ENCODE data around the gene DIS3L2. TPM values are rescaled to one million over a fixed set of nuclear protein-coding genes. Genes with fewer than 3 reads are reported as not detected.

DIS3L2 gene
- total RNA-seq, 6 donors from 2014 or later: 31.2 to 98.5 (median 50.3) TPM

GRCh38 chr2:231933916-231934401 is 27.6 kb upstream of the DIS3L2 start:
- Histone ChIP-seq H3K4me1 (no peaks in the 10 kb centered on the region), H3K27ac (no peak overlapping the region), H3K36me3 (no peaks in the 10 kb centered on the region), H3K27me3 (no peaks in the 10 kb centered on the region), H3K4me3 (no peak overlapping the region), H3K9me3 (no peaks in the 10 kb centered on the region)
- TF ChIP-seq POLR2AphosphoS5 (IDR thresholded peaks at IDR 0.05): no peak
- no peak for TF ChIP-seq EP300 (IDR thresholded peaks at IDR 0.05)
- no peak for TF ChIP-seq POLR2A (IDR thresholded peaks at IDR 0.05)
- TF ChIP-seq, protein P1, sequence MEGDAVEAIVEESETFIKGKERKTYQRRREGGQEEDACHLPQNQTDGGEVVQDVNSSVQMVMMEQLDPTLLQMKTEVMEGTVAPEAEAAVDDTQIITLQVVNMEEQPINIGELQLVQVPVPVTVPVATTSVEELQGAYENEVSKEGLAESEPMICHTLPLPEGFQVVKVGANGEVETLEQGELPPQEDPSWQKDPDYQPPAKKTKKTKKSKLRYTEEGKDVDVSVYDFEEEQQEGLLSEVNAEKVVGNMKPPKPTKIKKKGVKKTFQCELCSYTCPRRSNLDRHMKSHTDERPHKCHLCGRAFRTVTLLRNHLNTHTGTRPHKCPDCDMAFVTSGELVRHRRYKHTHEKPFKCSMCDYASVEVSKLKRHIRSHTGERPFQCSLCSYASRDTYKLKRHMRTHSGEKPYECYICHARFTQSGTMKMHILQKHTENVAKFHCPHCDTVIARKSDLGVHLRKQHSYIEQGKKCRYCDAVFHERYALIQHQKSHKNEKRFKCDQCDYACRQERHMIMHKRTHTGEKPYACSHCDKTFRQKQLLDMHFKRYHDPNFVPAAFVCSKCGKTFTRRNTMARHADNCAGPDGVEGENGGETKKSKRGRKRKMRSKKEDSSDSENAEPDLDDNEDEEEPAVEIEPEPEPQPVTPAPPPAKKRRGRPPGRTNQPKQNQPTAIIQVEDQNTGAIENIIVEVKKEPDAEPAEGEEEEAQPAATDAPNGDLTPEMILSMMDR (IDR thresholded peaks at IDR 0.05): no peak
- ATAC-seq (ENCODE audit: low FRiP score in 2 of 2): peak in 1 of 2 donors; percentile 30
- peak in 1 of 2 donors; percentile 70 for DNase-seq
- WGBS, 2 donors: 69 to 95% methylated on average over 12 to 13 of the region's 13 CpGs

GRCh38 chr2:231934441-231935206 is 26.9 kb upstream of the DIS3L2 start:
- ATAC-seq (ENCODE audit: low FRiP score in 2 of 2): peak in 1 of 2 donors; percentile 47
- WGBS, 2 donors: 74 to 93% methylated on average over 6 to 7 of the region's 8 CpGs
- Histone ChIP-seq H3K9me3 (no peaks in the 10 kb centered on the region), H3K27me3 (no peaks in the 10 kb centered on the region), H3K27ac (no peak overlapping the region), H3K4me1 (no peaks in the 10 kb centered on the region), H3K4me3 (no peak overlapping the region), H3K36me3 (no peaks in the 10 kb centered on the region)
- no peak for TF ChIP-seq EP300 (IDR thresholded peaks at IDR 0.05)
- TF ChIP-seq POLR2A (IDR thresholded peaks at IDR 0.05): no peak
- TF ChIP-seq, protein P1 (IDR thresholded peaks at IDR 0.05): no peak
- TF ChIP-seq POLR2AphosphoS5 (IDR thresholded peaks at IDR 0.05): no peak
- DNase-seq: no peak

- no peak for TF ChIP-seq POLR2AphosphoS5 (IDR thresholded peaks at IDR 0.05)
- TF ChIP-seq, protein P1 (IDR thresholded peaks at IDR 0.05): no peak
- Histone ChIP-seq H3K4me1 (no peaks in the 10 kb centered on the region), H3K27ac (no peak overlapping the region), H3K27me3 (no peaks in the 10 kb centered on the region), H3K9me3 (no peaks in the 10 kb centered on the region), H3K36me3 (no peaks in the 10 kb centered on the region), H3K4me3 (no peak overlapping the region)
- 78 to 86% methylated on average over 3 to 4 of the region's 4 CpGs for WGBS, 2 donors
- DNase-seq (no peak), ATAC-seq (ENCODE audit: low FRiP score in 2 of 2) (no peak)
These were observed 26.3 kb upstream of the DIS3L2 start for GRCh38 chr2:231935207-231935524.

DNA sequence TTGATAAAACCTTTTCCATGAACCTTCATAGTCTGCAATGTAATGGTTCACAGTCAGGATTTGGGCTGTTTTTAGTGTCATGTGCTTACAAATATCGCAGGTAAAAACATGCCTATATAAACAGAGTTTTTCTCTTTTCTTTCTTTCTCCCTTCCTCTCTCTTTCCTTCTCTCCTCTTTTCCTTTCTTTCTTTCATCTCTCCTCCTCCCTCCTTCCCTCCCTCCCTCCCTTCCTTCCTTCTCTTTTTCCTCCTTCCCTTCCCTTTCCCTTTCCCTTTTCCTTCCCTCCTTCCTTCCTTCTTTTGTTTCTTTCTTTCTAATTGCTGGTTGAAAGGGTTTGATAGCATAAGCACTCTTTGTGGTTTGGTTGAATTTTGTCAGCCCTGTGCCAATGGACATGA is 25.7 kb upstream of the DIS3L2 start:
- DNase-seq (no peak), ATAC-seq (ENCODE audit: low FRiP score in 2 of 2) (no peak)
- TF ChIP-seq EP300 (IDR thresholded peaks at IDR 0.05) (no peak), POLR2A (IDR thresholded peaks at IDR 0.05) (no peak), POLR2AphosphoS5 (IDR thresholded peaks at IDR 0.05) (no peak)
- TF ChIP-seq, protein P1 (IDR thresholded peaks at IDR 0.05): no peak
- no peaks in the 10 kb centered on the region for H3K4me1 ChIP-seq
- H3K27ac ChIP-seq: no peak overlapping the region
- no peaks in the 10 kb centered on the region for H3K27me3 ChIP-seq
- H3K4me3 ChIP-seq: no peak overlapping the region
- WGBS, 2 donors: 83 to 100% methylated on average over 1 of the region's 1 CpG
- H3K36me3 ChIP-seq: no peaks in the 10 kb centered on the region
- no peaks in the 10 kb centered on the region for H3K9me3 ChIP-seq

DNA sequence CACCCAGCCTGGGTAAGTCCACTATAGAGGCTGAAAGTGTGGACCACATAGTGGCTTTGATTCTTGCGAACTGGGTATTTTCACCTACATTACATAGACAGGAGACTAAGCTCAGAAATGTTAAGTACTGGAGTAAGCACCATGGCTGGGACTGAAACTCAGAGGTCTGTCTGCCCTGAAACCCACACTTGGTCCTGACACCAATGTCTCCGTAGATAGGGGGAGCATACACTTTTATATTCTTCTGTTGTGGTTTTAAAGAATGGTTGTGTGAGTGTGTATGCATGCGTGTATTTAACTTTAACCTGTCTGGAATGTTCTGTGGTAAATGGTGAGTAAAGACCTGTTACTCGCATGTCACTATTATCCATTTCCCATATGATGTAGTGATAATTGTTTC is 25.0 kb upstream of the DIS3L2 start:
- TF ChIP-seq EP300 (IDR thresholded peaks at IDR 0.05) (no peak), POLR2A (IDR thresholded peaks at IDR 0.05) (no peak), POLR2AphosphoS5 (IDR thresholded peaks at IDR 0.05) (no peak)
- TF ChIP-seq, protein P1 (IDR thresholded peaks at IDR 0.05): no peak
- Histone ChIP-seq H3K4me3 (no peak overlapping the region), H3K9me3 (no peaks in the 10 kb centered on the region), H3K36me3 (no peaks in the 10 kb centered on the region), H3K27ac (no peak overlapping the region), H3K27me3 (no peaks in the 10 kb centered on the region), H3K4me1 (no peaks in the 10 kb centered on the region)
- ATAC-seq (ENCODE audit: low FRiP score in 2 of 2) (no peak), DNase-seq (no peak)
- WGBS, 2 donors: 88% methylated on average over 4 of the region's 4 CpGs
